Purkinje cell (primary cell): Measurements from ENCODE around the gene NUCB2. TPM values are rescaled to one million over a fixed set of nuclear protein-coding genes. Genes with fewer than 3 reads are reported as not detected.

ENCODE experiments used
- polyA plus RNA-seq: library from polyadenylated mRNA; unstranded; fragments of >200 nt; fragmentation: Nextera tagmentation; gene quantifications from 2 replicates; pipeline ENCODE4 v1.2.1, GENCODE V29; 2014

NUCB2 gene
- 113 and 124 TPM in 2 replicates for polyA plus RNA-seq

DNA sequence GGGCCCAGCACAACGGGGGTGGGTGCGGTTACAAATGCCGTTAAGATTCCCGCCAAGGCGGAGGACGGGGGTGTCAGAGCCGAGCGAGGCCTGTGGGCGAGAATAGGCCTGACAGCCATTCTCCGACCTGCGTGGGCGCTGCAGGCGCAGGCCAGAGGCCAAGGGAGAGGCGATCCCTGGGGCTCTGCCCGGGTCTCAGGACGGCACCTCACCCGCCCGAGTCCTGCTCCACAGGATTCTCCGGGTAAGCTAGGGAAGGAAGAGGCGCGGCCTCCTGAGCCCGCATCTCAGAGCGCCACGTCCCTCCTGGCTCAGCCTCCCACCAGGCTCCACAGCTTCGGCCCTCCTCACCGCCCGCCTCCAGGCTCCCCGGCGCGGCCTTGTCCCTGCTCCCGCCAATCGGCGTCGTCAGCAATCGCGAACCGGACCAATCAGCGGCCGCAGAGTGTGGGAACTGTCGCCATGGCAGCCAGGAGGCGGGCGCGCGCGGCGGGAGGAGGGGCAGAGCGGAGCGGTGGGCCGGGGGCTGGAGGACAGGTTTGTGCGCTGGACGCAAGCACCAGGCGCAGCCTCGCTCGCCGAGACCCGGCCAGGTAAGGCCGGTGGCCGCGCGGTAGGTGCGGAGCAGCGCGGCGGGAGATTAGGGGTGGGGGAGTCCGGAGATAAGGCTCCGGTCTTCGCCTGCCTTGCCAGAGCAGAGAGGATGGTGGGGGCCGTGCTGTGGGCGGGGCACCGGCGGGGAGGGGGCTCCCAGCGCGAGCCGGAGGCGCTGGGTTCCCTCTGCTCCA is at the start of gene NUCB2:
NUCB2 (plus strand) TSS at position 504 of the 788 bp plus-strand sequence. CDS start 18,585 bp downstream, outside the sequence.

GRCh38 chr11:17351510-17352176 is 75.1 kb downstream of the NUCB2 start, which contains the start of gene NCR3LG1:
NCR3LG1 (plus strand) TSS chr11:17351800; CDS start chr11:17351970, 170 bp downstream.

Other genes starting within 250 kb of the NUCB2 start
- gene RPS13, start 199.1 kb upstream of the NUCB2 start, polyA plus RNA-seq: 841 and 900 TPM in 2 replicates
- gene PIK3C2A, start 68.8 kb upstream of the NUCB2 start, polyA plus RNA-seq: 49.6 and 52.6 TPM in 2 replicates
- 0.45 and 0.66 TPM in 2 replicates for gene NCR3LG1, start 75.1 kb downstream of the NUCB2 start, polyA plus RNA-seq
- 4.5 and 5.0 TPM in 2 replicates for gene KCNJ11, start 111.9 kb downstream of the NUCB2 start, polyA plus RNA-seq
- gene ABCC8, start 200.1 kb downstream of the NUCB2 start, polyA plus RNA-seq: 43.7 and 48.2 TPM in 2 replicates